DMS53 (cell line): Measurements from ENCODE around the gene SMAD3.

Experiments used
- DNase-seq: peaks from one replicate; lab custom pipeline; 2025; lab: John Stamatoyannopoulos, UW

SMAD3 gene

DNA sequence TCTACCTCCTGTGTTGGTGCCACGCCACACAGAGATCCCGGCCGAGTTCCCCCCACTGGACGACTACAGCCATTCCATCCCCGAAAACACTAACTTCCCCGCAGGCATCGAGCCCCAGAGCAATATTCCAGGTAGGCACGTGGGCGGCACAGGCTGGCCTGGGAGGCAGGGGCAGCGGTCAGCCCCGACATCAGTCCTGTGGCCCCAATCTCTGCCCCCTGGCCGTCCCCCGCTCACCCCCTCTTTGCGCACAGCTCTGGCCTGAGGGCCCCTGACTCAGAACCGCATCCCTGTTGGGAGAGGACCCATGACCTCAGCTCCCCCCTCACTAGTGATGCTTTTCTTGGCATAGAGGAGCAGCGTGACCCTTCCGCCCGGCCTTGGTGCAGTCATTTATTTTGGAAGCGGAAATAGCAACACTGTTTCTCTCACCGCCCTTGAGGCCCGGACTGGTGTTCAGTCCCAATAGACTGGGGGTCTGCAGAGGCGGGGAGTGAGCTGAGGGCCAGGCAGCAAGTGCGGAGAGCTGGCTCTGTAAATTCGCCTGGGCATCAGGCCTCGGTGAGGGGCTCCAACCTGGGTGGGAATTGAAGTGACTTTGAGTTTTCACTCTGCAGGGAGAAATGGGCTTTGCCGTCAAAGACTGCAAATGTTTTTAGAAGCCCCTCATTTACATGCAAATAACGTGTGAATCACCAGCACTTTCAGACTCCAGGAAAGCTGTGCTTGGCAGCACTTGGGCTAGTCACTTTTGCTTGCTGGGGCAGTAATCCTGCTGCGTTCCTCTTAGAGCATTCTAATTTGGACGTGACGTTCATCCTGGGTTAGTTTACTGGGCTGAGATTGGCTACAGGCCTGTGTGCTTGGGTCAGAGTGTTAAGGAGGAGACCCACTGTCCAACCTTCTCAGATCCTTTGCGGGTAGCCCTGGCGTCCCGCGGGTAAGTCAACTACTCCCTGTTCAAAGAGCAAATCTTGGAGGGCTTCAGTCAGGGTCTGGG is 100.2 kb downstream of the SMAD3 start:
- no peak for DNase-seq

DNA sequence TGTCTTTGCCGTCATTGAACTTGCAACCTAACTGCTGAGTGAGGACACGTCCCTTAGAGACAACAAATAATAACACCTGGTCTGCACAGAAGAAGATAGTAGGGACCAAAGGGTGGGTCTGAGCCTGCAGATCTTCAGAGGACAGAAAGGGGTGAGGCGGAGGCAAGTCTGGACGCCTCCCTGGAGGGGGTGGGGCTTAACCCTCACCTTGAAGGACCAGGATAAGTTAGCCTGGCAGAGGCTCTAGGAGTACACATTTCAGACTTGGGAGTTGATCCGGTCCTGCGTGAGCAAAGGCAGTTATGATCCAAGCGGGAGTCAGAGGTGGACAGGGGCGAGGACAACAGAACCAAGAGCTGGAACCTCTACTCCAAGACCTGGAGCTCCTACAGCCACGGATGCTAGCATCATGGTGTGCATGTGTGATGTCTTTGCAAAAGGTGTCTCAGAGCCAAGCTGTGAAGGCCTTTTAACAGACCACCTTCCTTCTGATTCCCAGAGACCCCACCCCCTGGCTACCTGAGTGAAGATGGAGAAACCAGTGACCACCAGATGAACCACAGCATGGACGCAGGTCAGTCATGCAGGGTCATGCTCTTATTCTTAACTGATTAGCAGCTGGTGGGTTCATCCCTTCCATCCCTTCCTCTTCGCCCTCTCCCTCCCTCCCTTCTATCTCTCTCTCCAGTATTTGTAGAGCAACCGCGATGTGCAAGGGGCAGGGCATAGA is 101.0 kb downstream of the SMAD3 start:
- no peak for DNase-seq

- no peak for DNase-seq
Measured at GRCh38 chr15:67167091-67167490, 101.7 kb downstream of the SMAD3 start.

DNA sequence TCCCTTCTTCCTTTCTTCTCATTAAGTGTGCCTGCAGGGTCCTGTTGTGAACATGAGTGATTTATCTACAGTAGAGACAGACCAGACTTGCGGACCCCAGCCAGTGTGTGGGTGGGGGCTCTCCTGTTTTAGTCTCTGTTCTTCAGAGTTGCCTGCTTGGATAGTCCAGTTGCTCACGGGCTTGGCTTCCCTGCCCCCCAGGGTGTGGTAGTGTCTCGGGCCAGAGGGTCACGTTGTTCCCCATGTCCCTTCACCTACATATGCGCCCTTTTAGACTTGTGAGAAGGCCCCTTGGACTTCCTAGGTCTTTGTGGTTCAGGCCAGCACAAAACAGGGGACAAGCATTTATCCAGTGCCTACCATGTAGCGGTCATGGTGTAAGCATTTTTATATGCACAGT is 103.3 kb downstream of the SMAD3 start:
- DNase-seq, result no peak

DNA sequence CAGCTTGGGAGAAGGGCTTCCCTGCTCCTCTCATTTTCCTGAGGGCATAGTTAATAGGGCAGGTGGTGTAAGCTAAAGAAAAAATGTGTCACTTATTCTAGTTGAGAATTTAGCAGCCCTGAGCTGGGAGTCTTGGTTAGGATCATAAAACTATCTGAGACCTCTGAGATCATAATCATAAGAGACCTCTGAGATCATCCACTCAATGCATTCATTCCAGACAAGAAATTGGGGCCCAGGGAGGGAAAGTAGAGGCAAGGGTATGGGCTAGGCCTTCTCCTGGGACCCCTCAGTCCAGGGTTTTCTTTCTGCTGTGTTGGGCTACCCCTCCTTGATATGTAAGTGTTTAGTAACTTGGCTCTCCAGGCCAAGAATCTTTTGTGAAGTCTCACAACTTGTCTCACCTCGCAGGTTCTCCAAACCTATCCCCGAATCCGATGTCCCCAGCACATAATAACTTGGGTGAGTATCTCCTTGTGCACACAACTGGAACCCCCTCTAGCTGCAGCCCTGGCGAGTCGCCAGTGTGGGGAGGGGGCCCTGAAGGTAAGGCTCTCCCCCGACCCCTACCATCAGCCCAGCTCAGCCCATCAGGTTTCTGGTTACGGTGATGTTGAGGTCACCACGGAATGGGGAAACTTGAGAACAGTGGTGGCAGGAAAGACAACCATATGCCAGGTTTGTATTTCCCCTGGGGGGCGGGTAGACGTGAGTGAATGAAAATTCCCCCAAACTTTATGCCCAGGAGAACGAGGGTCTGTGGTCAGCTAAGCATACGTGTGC is 104.9 kb downstream of the SMAD3 start:
- DNase-seq, result no peak

DNA sequence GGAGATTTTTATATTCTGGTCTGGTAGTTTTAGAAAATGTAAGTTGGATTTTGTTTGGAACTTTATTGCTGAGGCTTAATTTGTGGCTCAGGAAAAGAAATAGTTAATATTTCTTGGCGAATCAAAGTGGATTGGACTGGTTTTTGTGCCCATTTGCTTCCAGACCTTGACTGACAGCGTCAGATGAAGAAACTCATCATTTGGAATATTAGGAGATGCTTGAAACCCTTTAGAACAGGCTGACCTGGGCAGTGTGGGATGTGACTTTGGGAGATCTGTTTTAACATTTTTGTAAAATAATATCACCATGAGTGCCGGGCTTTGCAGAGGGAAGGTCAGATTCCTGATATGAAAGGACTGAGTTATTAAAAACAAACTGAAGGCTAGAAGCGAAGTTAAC is 106.1 kb downstream of the SMAD3 start:
- DNase-seq, result no peak

- DNase-seq, result no peak
Measured at GRCh38 chr15:67172172-67172571, 106.8 kb downstream of the SMAD3 start.

- DNase-seq, result no peak
Measured at GRCh38 chr15:67173005-67173404, 107.6 kb downstream of the SMAD3 start.

DNA sequence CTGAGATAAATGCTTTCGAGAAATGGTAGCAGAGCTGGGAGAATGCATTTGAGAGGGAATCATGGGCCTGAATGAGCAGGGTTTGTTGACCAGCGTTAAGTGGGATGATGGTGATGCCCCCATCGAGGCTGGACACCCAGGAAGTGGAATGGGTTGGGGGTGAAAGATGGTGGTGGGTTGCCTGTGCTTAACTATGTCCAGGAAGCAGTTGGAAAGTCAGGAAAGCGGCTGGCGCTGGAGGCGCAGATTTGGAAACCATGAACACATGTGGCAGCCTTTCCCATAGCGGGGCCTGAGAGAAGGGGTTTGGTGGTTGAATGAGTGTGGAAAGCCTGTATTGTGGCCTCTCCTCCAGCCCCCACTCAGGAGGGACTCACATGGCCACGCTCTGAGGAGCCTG is 108.4 kb downstream of the SMAD3 start:
- DNase-seq, result no peak

DNA sequence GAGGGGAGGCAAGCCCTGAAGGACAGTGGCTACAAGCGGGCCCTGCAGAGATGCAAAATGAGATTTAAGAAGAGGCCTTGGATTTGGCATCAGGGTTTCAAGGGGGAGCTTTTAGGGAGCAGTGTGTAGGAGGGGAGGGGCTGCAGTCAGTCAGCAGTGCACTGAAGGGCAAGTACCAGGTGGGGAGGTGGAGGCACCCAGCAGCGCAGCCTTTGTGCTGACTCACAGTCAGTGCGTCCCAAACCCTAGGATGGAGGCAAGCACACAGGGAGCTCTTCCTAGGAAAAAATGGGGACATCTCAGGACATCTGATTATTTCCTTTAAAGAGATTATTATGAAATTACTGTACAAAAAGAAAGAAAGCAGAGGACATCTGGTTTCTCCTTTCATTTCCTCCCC is 109.0 kb downstream of the SMAD3 start:
- DNase-seq, result no peak

DNA sequence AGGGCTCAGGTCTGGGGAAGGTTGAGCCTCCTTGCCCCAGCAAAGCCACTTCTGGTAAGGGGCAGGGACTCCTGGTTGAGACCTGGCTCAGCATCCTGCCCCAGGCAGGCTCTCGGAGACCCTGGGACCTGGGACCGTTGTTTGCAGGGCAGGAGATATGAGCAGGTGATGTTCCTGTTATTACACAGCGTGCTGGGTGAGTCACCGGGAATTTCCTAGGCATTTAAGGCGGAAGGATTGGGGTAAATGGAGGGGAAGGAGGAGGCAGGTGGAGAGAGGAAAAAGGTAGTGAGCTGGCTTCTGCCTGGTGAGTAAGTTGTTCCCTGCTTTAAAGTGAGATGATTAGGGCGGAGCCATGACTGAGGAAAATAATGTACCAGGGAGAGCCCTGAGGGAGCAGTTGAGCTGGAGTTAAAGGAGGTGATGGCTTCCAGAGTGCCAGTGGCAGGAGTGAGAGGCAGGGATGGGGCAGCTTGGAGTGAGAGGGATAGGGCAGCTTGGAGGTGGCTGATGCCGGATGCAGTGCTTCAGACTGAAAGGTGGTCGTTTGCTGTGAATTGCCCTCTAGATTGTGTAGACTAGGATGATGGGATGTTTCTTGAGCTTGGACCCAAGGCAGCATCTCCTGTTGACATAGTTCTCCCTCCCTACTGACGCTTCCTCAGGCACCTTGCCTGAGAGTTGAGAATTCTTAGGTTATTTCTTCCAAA is 109.6 kb downstream of the SMAD3 start:
- DNase-seq, result peak; percentile 90

GRCh38 chr15:67175643-67176071 is 110.3 kb downstream of the SMAD3 start:
- no peak for DNase-seq

DNA sequence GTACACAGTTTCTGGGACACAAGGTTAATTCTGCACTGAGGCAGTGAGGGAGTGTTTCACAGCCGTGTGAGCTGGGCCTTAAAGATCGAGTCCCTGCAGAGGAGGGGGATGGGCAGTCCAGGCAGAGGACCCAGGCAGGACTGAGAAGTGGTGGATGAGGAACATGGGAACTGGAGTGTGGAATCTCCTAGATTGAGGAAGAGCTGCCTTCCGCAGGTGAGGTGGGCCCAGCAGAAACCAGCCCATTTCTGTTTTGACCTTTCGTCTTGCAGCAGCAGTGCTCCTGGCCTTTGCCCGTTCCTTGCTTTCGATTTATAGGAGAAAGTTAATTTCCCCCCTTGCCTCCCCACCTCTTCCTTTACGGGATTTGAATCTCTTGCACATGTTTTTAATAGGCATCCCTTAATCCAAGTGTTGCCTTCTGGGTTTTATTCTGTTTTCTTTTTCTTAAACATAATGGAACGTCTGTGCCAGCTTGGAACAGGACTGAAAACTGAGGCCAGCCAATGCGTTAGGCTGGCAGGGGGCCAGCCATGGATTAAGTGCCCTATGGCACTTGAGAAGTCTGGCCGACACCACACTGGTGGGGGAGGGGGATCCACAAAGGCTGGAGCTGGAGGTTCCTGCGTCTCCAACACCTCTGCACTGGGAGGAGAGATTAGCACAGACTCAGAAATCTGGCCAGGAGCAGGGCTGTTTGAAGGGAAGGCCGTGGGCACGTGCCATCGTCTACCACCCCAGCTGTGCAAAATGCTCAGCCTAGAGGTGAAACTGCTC is 111.0 kb downstream of the SMAD3 start:
- peak; percentile 67 for DNase-seq

DNA sequence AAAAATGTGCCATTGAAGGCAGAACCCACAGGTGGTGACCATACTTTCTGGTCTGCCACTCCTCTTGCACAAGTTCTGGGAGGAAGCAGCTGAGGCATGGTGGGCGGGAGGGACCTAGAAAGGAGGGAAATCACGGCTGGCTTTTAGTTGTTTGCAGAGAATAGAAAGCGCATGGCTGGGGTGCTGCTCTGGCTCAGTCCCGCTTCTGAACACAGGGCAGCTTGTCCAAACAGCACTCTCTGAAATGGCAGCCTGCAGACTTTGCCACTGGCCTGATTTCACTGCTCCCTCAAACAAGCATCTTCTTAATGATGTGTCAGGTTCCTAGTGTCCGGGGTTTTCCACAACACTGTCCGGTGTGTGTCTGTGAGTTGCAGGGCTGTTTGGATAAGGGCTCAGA is 112.3 kb downstream of the SMAD3 start:
- DNase-seq, result no peak

GRCh38 chr15:67178569-67179210 is 113.3 kb downstream of the SMAD3 start:
- no peak for DNase-seq

GRCh38 chr15:67179411-67179995 is 114.1 kb downstream of the SMAD3 start:
- no peak for DNase-seq

GRCh38 chr15:67180035-67180434 is 114.6 kb downstream of the SMAD3 start:
- no peak for DNase-seq

DNA sequence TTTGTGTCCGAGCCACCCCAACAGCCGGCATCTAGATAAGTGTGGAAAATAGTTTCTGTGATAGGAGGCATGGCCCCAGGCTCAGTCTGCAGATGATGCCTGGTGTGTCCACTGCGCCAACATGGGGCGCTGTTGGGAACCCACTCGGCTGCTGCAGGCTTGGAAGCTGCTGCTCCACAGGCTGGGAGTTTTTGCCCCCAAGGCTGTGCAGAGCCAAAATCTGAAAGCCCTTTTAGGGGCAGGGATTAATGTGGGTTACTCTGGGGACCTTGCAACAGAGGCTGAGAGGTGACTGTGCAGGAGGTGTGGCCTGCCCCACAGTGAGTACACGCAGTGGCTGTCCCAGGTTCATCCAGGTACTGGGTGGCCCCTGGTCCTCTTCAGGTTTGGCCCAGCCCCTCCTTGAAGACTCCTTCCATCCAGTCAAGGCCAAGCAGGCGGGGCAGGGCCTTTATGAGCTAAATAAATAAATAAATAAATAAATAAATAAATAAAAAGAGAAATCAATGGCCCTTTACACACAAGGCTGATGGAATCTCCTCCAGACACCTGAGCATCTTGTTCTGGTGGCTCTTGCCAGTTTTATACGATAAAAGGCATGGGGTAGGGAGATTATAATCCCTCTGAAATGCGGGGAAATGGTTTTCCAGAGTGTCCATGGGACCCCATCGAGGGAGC is 115.3 kb downstream of the SMAD3 start:
- no peak for DNase-seq

DNA sequence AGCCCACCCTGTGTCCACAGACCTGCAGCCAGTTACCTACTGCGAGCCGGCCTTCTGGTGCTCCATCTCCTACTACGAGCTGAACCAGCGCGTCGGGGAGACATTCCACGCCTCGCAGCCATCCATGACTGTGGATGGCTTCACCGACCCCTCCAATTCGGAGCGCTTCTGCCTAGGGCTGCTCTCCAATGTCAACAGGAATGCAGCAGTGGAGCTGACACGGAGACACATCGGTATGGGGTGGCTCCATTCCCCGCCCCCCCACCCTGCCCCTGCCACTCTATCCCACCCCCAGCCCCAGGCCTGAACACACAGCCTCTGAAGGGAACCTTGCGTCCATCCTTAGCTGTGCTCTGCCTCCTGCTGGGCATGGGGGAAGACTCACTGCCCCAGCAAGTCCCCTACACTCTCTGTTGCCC is 115.8 kb downstream of the SMAD3 start:
- no peak for DNase-seq
